Karpas-422 (cell line): ENCODE measurements around the gene ERO1B. TPM values are rescaled to one million over a fixed set of nuclear protein-coding genes. Genes with fewer than 3 reads are reported as not detected.
A peak's percentile ranks its signal among the peaks of the same experiment; 100 is the strongest.
"Not testable (repeated sequence)": the region's sequence is repeated elsewhere in the genome, so short reads cannot be mapped to it uniquely, and the experiment has no call there.

Source experiments
- DNase-seq: peaks from one replicate; pipeline ENCODE4 v3.0.0-alpha.2; 2015
- H2AFZ ChIP-seq: fragments of 200-600 bp; sonication (generic); 2 replicates; pipeline ENCODE4 v1.6.1; 2014; ENCODE audit warnings: antibody characterized with exemption, low read length, mixed read lengths
- H3K27ac ChIP-seq: fragments of 200-600 bp; sonication (generic); 2 replicates; pipeline ENCODE4 v1.5.1; 2014; ENCODE audit warnings: mild to moderate bottlenecking, low read length, moderate library complexity
- H3K27me3 ChIP-seq: fragments of 200-600 bp; sonication (generic); 2 replicates; pipeline ENCODE4 v1.6.1; 2014; ENCODE audit warnings: low read length, mixed read lengths
- H3K36me3 ChIP-seq: fragments of 200-600 bp; sonication (generic); 2 replicates; pipeline ENCODE4 v1.6.1; 2014; ENCODE audit warnings: low read length, mixed read lengths; ENCODE audit not compliant: insufficient read depth
- H3K4me1 ChIP-seq: fragments of 200-600 bp; sonication (generic); 2 replicates; pipeline ENCODE4 v1.6.1; 2014; ENCODE audit warnings: mild to moderate bottlenecking, low read length, mixed read lengths
- H3K4me2 ChIP-seq: fragments of 200-600 bp; sonication (generic); 2 replicates; pipeline ENCODE4 v1.6.1; 2014; ENCODE audit warnings: low read length, low read depth, mild to moderate bottlenecking; ENCODE audit not compliant: poor library complexity, severe bottlenecking
- H3K4me3 ChIP-seq: fragments of 200-600 bp; sonication (generic); 2 replicates; pipeline ENCODE4 v1.5.1; 2014; ENCODE audit warnings: mild to moderate bottlenecking, antibody characterized with exemption, low read length, mixed read lengths
- H3K79me2 ChIP-seq: fragments of 200-600 bp; sonication (generic); 2 replicates; pipeline ENCODE4 v1.6.1; 2014; ENCODE audit warnings: mild to moderate bottlenecking, low read length, mixed read lengths
- H3K9ac ChIP-seq: fragments of 200-600 bp; sonication (generic); 2 replicates; pipeline ENCODE4 v1.6.0; 2014; ENCODE audit warnings: low read length
- H3K9me2 ChIP-seq: fragments of 200-600 bp; sonication (generic), shearing (Covaris generic); replicated peaks from 2 replicates; pipeline ENCODE4 v1.6.0; 2014; ENCODE audit warnings: mild to moderate bottlenecking, low read length, moderate library complexity; ENCODE audit not compliant: insufficient read depth
- H3K9me3 ChIP-seq: fragments of 300-700, 200-600 bp; sonication (generic); 2 replicates; pipeline ENCODE4 v1.6.1; 2014; ENCODE audit warnings: low read length, mixed read lengths
- H4K20me1 ChIP-seq: fragments of 200-600 bp; sonication (generic); 2 replicates; pipeline ENCODE4 v1.6.1; 2014; ENCODE audit warnings: mild to moderate bottlenecking, antibody characterized with exemption, low read length, low read depth; ENCODE audit not compliant: insufficient read depth
- total RNA-seq: library from RNA; depleted of rRNA; stranded (reverse); fragments of >200 nt; shearing (Covaris generic); gene quantifications from 2 replicates; pipeline ENCODE4 v1.2.3, GENCODE V29; 2014; ENCODE audit warnings: low replicate concordance

Gene ERO1B
- total RNA-seq, 1 experiment from 2014 or later, result 0.82 TPM

DNA sequence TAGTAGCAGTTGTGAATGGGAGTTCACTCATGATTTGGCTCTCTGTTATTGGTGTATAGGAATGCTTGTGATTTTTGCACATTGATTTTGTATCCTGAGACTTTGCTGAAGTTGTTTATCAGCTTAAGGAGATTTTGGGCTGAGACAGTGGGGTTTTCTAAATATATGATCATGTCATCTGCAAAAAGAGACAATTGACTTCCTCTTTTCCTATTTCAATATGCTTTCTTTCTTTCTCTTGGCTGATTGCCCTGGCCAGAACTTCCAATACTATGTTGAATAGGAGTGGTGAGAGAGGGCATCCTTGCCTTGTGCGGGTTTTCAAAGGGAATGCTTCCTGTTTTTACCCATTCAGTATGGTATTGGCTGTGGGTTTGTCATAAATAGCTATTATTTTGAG lies 93.7 kb downstream of the ERO1B start:
- not testable (repeated sequence) for H3K36me3 ChIP-seq, H3K4me3 ChIP-seq, H3K4me2 ChIP-seq, H3K9me3 ChIP-seq, DNase-seq, H3K27me3 ChIP-seq, H3K4me1 ChIP-seq, H3K27ac ChIP-seq, H3K79me2 ChIP-seq, H4K20me1 ChIP-seq, H3K9ac ChIP-seq, H3K9me2 ChIP-seq, H2AFZ ChIP-seq

DNA sequence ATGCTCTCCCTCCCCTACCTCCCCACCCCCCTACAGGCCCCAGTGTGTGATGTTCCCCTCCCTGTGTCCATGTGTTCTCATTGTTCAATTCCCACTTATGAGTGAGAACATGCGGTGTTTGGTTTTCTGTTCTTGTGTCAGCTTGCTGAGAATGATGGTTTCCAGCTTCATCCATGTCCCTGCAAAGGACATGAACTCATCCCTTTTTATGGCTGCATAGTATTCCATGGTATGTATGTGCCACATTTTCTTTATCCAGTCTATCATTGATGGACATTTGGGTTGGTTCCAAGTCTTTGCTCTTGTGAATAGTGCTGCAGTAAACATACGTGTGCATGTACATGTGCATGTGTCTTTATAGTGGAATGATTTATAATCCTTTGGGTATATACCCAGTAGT lies 95.3 kb downstream of the ERO1B start:
- not testable (repeated sequence) for H3K36me3 ChIP-seq, H3K9ac ChIP-seq, H3K4me2 ChIP-seq

DNA sequence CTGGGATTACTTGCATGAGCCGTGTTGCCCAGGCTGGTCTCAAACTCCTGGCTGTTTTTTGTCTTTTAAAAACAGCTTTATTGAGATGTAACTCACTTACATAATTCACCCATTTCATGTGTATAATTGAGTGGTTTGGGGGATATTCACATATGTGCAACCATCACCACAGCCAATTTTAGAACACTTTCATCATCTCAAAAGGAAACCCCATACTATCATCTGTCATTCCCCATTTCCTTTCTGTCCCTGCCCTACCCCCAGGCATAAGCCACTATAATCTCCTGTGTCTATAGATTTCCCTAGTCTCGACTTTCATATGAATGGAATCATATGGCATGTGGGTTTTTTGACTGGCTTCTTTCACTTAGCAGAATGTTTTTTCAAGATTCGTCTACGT lies 96.1 kb downstream of the ERO1B start:
- H2AFZ ChIP-seq, result no peak overlapping the region
- H3K9ac ChIP-seq, result no peak overlapping the region
- H3K79me2 ChIP-seq, result no peaks in the 10 kb centered on the region
- no peaks in the 10 kb centered on the region for H3K9me3 ChIP-seq
- DNase-seq, result no peak
- no peak overlapping the region for H3K27ac ChIP-seq
- no peak overlapping the region for H3K4me3 ChIP-seq
- H3K4me2 ChIP-seq, result no peak overlapping the region
- H3K27me3 ChIP-seq, result no peaks in the 10 kb centered on the region
- H3K36me3 ChIP-seq, result peaks cover 3% of the 10 kb centered on the region; the same call in 1 of the 2 replicates
- no peaks in the 10 kb centered on the region for H3K9me2 ChIP-seq
- H3K4me1 ChIP-seq, result no peaks in the 10 kb centered on the region
- H4K20me1 ChIP-seq, result no peaks in the 10 kb centered on the region

More for the DNA sequence above, 95.3 kb downstream of the ERO1B start:
- DNase-seq, H3K4me1 ChIP-seq, H3K79me2 ChIP-seq, H3K27me3 ChIP-seq, H4K20me1 ChIP-seq, H3K9me2 ChIP-seq, H3K27ac ChIP-seq, H3K9me3 ChIP-seq, H2AFZ ChIP-seq, H3K4me3 ChIP-seq: not testable (repeated sequence)

DNA sequence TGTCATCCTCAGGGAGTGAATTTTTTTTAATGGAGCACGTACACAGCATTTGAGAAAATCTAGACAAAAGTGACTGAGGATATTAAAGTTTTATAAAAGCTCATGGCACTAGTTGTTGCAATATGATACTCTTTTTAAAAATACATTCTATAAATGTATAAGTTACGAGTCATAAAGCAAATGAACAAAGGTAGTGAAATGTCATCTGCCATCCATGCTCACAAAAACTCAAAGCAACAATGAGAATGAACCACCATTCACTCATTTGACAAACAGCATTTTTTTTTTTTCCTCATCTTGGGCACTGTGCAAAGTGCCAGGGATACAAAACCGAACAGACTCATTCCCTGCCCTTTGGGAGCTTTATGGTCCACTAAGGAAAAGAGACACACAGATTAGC lies 100.7 kb downstream of the ERO1B start:
- no peak for DNase-seq
- Histone ChIP-seq H3K9me3 (no peaks in the 10 kb centered on the region), H3K4me1 (no peaks in the 10 kb centered on the region), H2AFZ (no peak overlapping the region), H3K27ac (no peak overlapping the region), H3K4me3 (no peak overlapping the region), H3K79me2 (no peaks in the 10 kb centered on the region), H3K36me3 (peaks cover 3% of the 10 kb centered on the region; the same call in 1 of the 2 replicates), H3K27me3 (no peaks in the 10 kb centered on the region), H3K9me2 (no peaks in the 10 kb centered on the region), H3K9ac (no peak overlapping the region), H3K4me2 (no peak overlapping the region), H4K20me1 (0 out of 2 replicates have a peak, but pooled peaks cover 2% of the 10 kb centered on the region)

DNA sequence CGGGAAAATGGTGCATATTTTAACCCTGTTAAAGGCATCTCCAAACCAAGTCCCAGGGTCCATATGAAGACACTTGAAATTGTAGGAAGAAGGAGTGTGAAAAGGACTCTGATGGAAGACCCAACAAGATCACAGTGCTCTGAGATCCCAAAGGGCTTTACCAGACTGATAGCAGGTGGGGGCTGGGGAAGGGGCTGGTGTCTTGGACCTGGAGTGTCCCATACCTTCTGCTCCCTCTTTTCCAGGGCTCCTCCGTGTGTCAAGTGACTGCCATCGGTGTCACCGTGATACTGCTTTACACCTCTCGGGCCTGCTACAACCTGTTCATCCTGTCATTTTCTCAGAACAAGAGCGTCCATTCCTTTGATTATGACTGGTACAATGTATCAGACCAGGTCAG lies 102.1 kb downstream of the ERO1B start:
- H3K9me3 ChIP-seq, result no peaks in the 10 kb centered on the region
- no peak overlapping the region for H3K4me2 ChIP-seq
- H3K79me2 ChIP-seq, result no peaks in the 10 kb centered on the region
- H3K4me3 ChIP-seq, result no peak overlapping the region
- H3K4me1 ChIP-seq, result peaks cover 3% of the 10 kb centered on the region; the same call in 1 of the 2 replicates
- H3K27me3 ChIP-seq, result no peaks in the 10 kb centered on the region
- H3K27ac ChIP-seq, result no peak overlapping the region
- H4K20me1 ChIP-seq, result peaks cover 2% of the 10 kb centered on the region; the same call in 1 of the 2 replicates
- H3K9ac ChIP-seq, result no peak overlapping the region
- no peaks in the 10 kb centered on the region for H3K9me2 ChIP-seq
- DNase-seq, result no peak
- H2AFZ ChIP-seq, result no peak overlapping the region
- H3K36me3 ChIP-seq, result no peaks in the 10 kb centered on the region; the same call in 1 of the 2 replicates

DNA sequence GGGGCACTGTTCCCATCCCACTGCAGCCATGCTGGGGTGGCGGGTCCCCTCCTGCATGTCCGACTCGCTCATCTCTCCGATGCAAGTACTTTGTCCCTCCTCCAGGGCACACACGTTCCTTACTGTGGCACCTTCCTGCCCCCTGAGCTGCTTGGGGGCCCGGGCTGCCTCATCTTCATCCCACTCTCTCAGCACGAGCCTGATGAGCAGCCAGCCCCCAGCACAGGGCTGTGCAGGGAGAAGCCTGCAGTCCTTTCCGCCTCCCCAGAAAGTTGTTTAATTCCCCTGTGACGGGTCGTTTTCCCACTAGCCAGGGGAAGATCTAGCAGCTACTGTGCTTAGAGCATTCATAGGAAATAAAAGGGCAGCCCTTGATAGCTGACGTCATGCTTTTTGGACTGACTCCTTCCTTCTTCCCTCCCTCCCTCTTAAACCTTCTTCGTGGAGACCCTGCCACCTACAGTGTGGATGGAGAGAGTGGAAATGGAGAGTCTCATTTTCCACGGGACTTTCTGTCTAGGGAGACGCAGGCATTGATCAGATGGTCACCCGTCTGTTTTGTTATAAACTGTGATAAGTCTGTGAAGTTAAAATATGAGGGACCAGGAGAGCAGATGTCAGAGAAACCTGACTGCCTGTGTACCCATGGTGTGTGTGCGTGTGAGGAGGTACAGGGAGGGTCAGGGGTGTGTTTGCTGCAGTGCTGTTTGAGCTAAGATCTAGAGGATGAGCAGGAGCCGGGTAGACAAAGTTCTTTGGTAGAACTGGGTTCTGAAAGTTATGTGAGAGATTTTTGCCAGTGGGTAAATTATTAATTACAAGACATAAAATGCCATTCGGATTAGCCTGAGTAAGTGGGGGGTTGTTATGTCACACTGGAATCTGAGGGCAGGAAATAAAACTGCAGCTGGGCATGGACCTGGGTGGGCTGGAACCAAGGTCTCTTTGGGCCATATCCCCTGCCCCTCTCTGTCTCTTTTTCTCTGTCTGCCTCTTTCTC lies 105.1 kb downstream of the ERO1B start:
- H3K79me2 ChIP-seq, result no peaks in the 10 kb centered on the region
- peaks cover 3% of the 10 kb centered on the region; the same call in 1 of the 2 replicates for H3K4me1 ChIP-seq
- H2AFZ ChIP-seq, result no peak overlapping the region
- no peaks in the 10 kb centered on the region for H3K27me3 ChIP-seq
- H3K4me2 ChIP-seq, result no peak overlapping the region
- peaks cover 2% of the 10 kb centered on the region; the same call in 1 of the 2 replicates for H4K20me1 ChIP-seq
- no peaks in the 10 kb centered on the region for H3K9me2 ChIP-seq
- H3K9ac ChIP-seq, result no peak overlapping the region
- H3K9me3 ChIP-seq, result no peaks in the 10 kb centered on the region
- H3K27ac ChIP-seq, result no peak overlapping the region
- H3K36me3 ChIP-seq, result no peaks in the 10 kb centered on the region; the same call in 1 of the 2 replicates
- H3K4me3 ChIP-seq, result no peak overlapping the region
- DNase-seq, result no peak

DNA sequence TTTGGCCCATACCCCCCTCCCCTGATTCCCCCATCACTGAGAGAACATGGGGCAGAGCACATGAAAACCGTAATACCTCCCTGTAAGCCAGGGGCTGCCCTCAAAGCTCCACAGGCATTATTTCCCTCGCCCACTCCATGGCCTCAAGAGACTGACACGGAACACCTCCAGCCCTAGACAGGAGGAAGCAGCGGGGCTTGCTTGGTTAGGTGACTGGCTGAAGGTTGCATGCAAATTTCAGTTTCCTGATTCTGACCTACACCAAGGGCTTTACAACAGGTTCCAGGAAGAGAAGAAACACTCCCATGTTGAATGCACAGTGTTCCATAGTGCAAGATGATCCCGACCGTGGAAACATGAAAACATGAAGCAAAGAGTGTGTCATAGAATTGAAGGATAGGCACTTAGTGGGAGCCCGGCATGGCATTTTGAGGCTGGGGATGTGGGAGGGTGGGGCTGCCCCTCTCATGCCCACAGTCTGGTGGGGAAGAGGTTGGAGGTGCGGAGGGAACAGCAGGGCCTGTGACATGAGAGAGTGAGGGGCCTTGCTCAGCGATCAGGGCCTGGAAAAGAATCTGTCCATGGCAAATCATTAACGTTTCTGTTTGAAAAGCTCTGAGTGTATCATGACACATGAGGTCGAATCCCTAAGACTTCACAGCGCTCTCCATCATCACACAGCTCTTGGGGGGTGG lies 106.0 kb downstream of the ERO1B start:
- H3K9me2 ChIP-seq, result no peaks in the 10 kb centered on the region
- H3K27me3 ChIP-seq, result no peaks in the 10 kb centered on the region
- DNase-seq, result peak; percentile 32
- no peak overlapping the region for H3K4me3 ChIP-seq
- no peak overlapping the region for H2AFZ ChIP-seq
- H3K27ac ChIP-seq, result no peak overlapping the region
- H3K79me2 ChIP-seq, result no peaks in the 10 kb centered on the region
- H3K36me3 ChIP-seq, result no peaks in the 10 kb centered on the region
- H3K9me3 ChIP-seq, result no peaks in the 10 kb centered on the region
- no peak overlapping the region for H3K9ac ChIP-seq
- peaks cover 3% of the 10 kb centered on the region; the same call in 1 of the 2 replicates for H3K4me1 ChIP-seq
- no peak overlapping the region for H3K4me2 ChIP-seq
- H4K20me1 ChIP-seq, result peaks cover 2% of the 10 kb centered on the region; the same call in 1 of the 2 replicates

DNA sequence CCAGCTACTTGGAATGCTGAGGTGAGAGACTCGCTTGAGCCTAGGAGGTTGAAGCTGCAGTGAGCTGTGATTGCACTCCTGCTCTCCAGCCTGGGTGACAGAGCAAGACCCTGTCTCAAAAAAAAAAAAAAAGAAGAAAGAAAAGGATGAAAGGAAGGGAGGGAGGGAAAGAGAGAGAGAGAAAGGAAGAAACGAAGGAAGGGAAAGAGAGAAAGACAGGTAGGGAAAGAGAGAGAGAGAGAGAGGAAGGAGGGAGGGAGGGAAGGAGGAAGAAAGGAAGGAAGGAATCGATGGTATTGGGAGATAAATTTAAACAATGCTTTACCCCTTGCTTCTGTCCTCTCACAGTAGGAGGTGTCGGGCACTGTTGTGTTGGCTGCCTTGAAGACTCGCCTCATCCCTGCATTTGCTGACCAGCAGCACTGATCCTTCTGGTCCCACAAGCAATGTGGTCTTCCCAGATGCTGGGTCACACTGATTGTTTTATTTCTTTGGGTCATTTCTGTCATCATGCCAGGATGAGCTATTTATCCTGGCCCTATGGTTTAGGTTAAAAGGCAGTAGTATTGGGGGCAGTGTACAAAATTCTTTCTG lies 108.5 kb downstream of the ERO1B start:
- Histone ChIP-seq H3K27ac (no peak overlapping the region), H3K4me2 (no peak overlapping the region), H2AFZ (no peak overlapping the region), H3K27me3 (no peaks in the 10 kb centered on the region), H4K20me1 (peaks cover 12% of the 10 kb centered on the region; the same call in 1 of the 2 replicates), H3K9ac (no peak overlapping the region), H3K4me3 (no peak overlapping the region), H3K4me1 (peaks cover 3% of the 10 kb centered on the region; the same call in 1 of the 2 replicates), H3K9me3 (no peaks in the 10 kb centered on the region), H3K79me2 (no peaks in the 10 kb centered on the region), H3K36me3 (no peaks in the 10 kb centered on the region), H3K9me2 (no peaks in the 10 kb centered on the region)
- DNase-seq, result no peak
